Lung (tissue), 12 donors: ENCODE data around the gene ENTPD2. TPM values are rescaled to one million over a fixed set of nuclear protein-coding genes. Genes with fewer than 3 reads are reported as not detected.

Experiments
- ATAC-seq: fragments of 200-7000 bp; cut with Tn5 transposase; one replicate; pipeline ENCODE4 v1.9.1; 2020; ENCODE audit warnings: moderate number of reproducible peaks; ENCODE audit not compliant: insufficient read depth, low FRiP score
- DNase-seq, 3 donors: peaks; one replicate each; pipeline ENCODE4 v3.0.0-alpha.2; 2013 to 2017
- H3K27ac ChIP-seq, 2 donors: one replicate each; pipeline ENCODE4 v1.5.1; 2013; ENCODE audit warnings: mild to moderate bottlenecking in 2 of 2, moderate library complexity in 2 of 2, control low read depth in 1 of 2, inconsistent platforms in 1 of 2, low read depth in 1 of 2, low read length in 1 of 2
- H3K27me3 ChIP-seq, 3 donors: one replicate each; pipeline ENCODE4 v1.5.1; 2013; ENCODE audit warnings: low read length in 2 of 3; ENCODE audit not compliant: control insufficient read depth in 3 of 3, insufficient read depth in 3 of 3
- H3K36me3 ChIP-seq, 4 donors: one replicate each; pipeline ENCODE4 v1.5.1; 2013; ENCODE audit warnings: low read length in 4 of 4, mild to moderate bottlenecking in 1 of 4, moderate library complexity in 1 of 4; ENCODE audit not compliant: control insufficient read depth in 4 of 4, insufficient read depth in 4 of 4
- H3K4me1 ChIP-seq, 5 donors: one replicate each; pipeline ENCODE4 v1.5.1; 2013; ENCODE audit warnings: low read length in 5 of 5, mild to moderate bottlenecking in 2 of 5, moderate library complexity in 1 of 5; ENCODE audit not compliant: control insufficient read depth in 5 of 5, insufficient read depth in 5 of 5
- H3K4me3 ChIP-seq: one replicate; pipeline ENCODE4 v1.5.1; 2013; ENCODE audit warnings: mild to moderate bottlenecking, control low read depth, moderate library complexity
- H3K9ac ChIP-seq, 2 donors: one replicate each; pipeline ENCODE4 v1.5.1; 2013; ENCODE audit warnings: low read length in 2 of 2, control low read depth in 1 of 2; ENCODE audit not compliant: insufficient read depth in 1 of 2
- H3K9me3 ChIP-seq, 4 donors: one replicate each; pipeline ENCODE4 v1.5.1; 2013; ENCODE audit warnings: low read length in 3 of 4, mild to moderate bottlenecking in 1 of 4, moderate library complexity in 1 of 4; ENCODE audit not compliant: control insufficient read depth in 4 of 4, insufficient read depth in 3 of 4
- WGBS, 2 donors: extraction: QIAGEN DNeasy Blood & Tissue Kit; methylation state at CpG; one replicate each; pipeline ENCODE4 v1.1.7; 2013; 5-methylcytosine and 5-hydroxymethylcytosine counted together
- polyA plus RNA-seq, 2 donors: library from polyadenylated mRNA; stranded (reverse); fragments of 200-250 nt; gene quantifications; one replicate each; pipeline ENCODE4 v1.2.1, GENCODE V29; 2013
- total RNA-seq, 2 donors: library from RNA; depleted of rRNA in 1 of 2; stranded (reverse); fragments of >200 nt in 1 of 2; gene quantifications; one replicate each; pipeline ENCODE4 v1.2.1, GENCODE V29; 2014 to 2021
- TF ChIP-seq, protein P1 (sequence below): IDR thresholded peaks from 2 replicates; pipeline ENCODE4 v1.5.1; 2012; ENCODE audit warnings: mild to moderate bottlenecking; ENCODE audit errors: control extremely low read depth, extremely low read depth
- donor health status: control.
- donor health status: control.
- donor health status: Bipolar disorder and iron deficiency.
- donor health status: healthy.
- donor health status: DM: yes; HTN: yes; CAD: no.

The ENTPD2 gene
- total and polyA plus RNA-seq, 4 donors: 0.39 to 3.2 (median 1.2) TPM

- Histone ChIP-seq H3K9ac (no peak overlapping the region), H3K36me3 (peaks cover 0 to 17% (median 3%) of the 10 kb centered on the region in 4 donors), H3K4me3 (no peak overlapping the region), H3K27me3 (no peaks in the 10 kb centered on the region), H3K9me3 (no peaks in the 10 kb centered on the region), H3K4me1 (peaks cover 0 to 10% (median 0%) of the 10 kb centered on the region in 5 donors), H3K27ac (no peak overlapping the region)
- TF ChIP-seq, protein P1, sequence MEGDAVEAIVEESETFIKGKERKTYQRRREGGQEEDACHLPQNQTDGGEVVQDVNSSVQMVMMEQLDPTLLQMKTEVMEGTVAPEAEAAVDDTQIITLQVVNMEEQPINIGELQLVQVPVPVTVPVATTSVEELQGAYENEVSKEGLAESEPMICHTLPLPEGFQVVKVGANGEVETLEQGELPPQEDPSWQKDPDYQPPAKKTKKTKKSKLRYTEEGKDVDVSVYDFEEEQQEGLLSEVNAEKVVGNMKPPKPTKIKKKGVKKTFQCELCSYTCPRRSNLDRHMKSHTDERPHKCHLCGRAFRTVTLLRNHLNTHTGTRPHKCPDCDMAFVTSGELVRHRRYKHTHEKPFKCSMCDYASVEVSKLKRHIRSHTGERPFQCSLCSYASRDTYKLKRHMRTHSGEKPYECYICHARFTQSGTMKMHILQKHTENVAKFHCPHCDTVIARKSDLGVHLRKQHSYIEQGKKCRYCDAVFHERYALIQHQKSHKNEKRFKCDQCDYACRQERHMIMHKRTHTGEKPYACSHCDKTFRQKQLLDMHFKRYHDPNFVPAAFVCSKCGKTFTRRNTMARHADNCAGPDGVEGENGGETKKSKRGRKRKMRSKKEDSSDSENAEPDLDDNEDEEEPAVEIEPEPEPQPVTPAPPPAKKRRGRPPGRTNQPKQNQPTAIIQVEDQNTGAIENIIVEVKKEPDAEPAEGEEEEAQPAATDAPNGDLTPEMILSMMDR: no peak
- DNase-seq (no peak), ATAC-seq (no peak)
- WGBS, 2 donors: 90 to 93% methylated on average over 6 of the region's 6 CpGs
These were observed 32.3 kb downstream of the ENTPD2 start for GRCh38 chr9:137021568-137021978.

DNA sequence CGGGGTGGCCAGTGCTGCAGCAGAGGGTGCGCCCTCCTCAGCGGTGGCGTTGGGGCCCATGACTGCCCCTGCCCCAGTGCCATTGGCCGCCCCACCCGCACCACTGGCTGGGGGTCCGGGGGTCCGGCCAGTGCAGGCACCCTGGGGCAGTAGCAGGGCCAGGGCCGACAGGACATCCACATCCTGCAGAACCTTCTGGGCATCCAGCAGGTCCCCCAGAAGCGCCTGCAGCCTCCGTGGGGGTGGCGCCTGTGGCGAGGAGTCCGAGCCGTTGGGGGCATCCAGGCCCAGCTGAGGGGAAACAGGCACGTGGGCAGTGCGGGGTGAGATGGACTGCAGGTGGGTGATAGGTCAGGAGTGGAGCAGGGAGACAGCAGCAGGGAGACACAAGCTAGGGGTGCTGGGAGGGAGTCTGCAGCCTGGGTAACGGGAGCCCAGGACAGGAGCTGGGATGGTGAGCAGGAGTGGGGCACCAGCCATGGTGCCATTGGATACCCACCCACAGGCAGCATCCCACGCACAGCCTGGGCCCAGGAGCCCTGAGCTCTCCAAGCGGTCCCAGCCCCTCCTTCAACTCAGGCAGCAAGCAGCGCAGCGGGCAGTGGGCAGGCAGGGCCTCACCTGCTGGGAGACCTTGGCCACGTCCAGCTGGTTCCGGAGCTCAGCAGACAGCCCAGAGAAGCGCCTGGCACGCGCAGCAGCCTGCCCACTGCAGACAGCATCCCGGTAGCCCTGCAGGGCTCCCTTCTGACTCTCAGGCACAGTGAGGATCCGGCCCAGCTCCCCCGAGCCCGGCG lies 32.9 kb downstream of the ENTPD2 start:
- DNase-seq (no peak), ATAC-seq (no peak)
- Histone ChIP-seq H3K9ac (no peak overlapping the region), H3K9me3 (no peaks in the 10 kb centered on the region), H3K4me1 (peaks cover 0 to 10% (median 0%) of the 10 kb centered on the region in 5 donors), H3K36me3 (peaks cover 0 to 23% (median 3%) of the 10 kb centered on the region in 4 donors), H3K27me3 (no peaks in the 10 kb centered on the region), H3K4me3 (no peak overlapping the region), H3K27ac (no peak overlapping the region)
- TF ChIP-seq, protein P1: no peak
- 97 to 98% methylated on average over 29 to 32 of the region's 32 CpGs for WGBS, 2 donors

- 95% methylated on average over 34 of the region's 34 CpGs for WGBS, 2 donors
These were observed 33.8 kb downstream of the ENTPD2 start for GRCh38 chr9:137019891-137020683.

More at GRCh38 chr9:137019891-137020683, 33.8 kb downstream of the ENTPD2 start:
- ATAC-seq (no peak), DNase-seq (no peak)
- no peaks in the 10 kb centered on the region for H3K27me3 ChIP-seq
- no peak overlapping the region for H3K4me3 ChIP-seq
- TF ChIP-seq, protein P1: no peak
- H3K27ac ChIP-seq: no peak overlapping the region
- no peaks in the 10 kb centered on the region for H3K9me3 ChIP-seq
- H3K9ac ChIP-seq: no peak overlapping the region
- peaks cover 0 to 30% (median 6%) of the 10 kb centered on the region in 4 donors for H3K36me3 ChIP-seq
- H3K4me1 ChIP-seq: peaks cover 0 to 7% (median 0%) of the 10 kb centered on the region in 5 donors
